Measurements from ENCODE around the gene UCP3.

GRCh38 chr11:73997120-73997770, 11.6 kb downstream of the UCP3 start:
- TF ChIP-seq POLR2A (IDR thresholded peaks at IDR 0.05; ENCODE audit: borderline replicate concordance, extremely low read depth, insufficient read depth, insufficient read length) = no peak
- TF ChIP-seq MAX (IDR thresholded peaks at IDR 0.05) = no peak
- TF ChIP-seq, protein P1, sequence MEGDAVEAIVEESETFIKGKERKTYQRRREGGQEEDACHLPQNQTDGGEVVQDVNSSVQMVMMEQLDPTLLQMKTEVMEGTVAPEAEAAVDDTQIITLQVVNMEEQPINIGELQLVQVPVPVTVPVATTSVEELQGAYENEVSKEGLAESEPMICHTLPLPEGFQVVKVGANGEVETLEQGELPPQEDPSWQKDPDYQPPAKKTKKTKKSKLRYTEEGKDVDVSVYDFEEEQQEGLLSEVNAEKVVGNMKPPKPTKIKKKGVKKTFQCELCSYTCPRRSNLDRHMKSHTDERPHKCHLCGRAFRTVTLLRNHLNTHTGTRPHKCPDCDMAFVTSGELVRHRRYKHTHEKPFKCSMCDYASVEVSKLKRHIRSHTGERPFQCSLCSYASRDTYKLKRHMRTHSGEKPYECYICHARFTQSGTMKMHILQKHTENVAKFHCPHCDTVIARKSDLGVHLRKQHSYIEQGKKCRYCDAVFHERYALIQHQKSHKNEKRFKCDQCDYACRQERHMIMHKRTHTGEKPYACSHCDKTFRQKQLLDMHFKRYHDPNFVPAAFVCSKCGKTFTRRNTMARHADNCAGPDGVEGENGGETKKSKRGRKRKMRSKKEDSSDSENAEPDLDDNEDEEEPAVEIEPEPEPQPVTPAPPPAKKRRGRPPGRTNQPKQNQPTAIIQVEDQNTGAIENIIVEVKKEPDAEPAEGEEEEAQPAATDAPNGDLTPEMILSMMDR (IDR thresholded peaks at IDR 0.05 in 2 of 3, conservative IDR thresholded peaks at IDR 0.05 in 1 of 3; ENCODE audit: borderline replicate concordance in 1 of 3, insufficient read depth in 1 of 3, low read depth in 2 of 3, low read length in 2 of 3) = no peak
- no peak for TF ChIP-seq EZH2phosphoT487 (IDR thresholded peaks at IDR 0.05; ENCODE audit: borderline replicate concordance)
- TF ChIP-seq EGR1 (IDR thresholded peaks at IDR 0.05; ENCODE audit: low read depth) = no peak
- no peak for TF ChIP-seq ZFX (IDR thresholded peaks at IDR 0.05)
- no peak for TF ChIP-seq EZH2 (IDR thresholded peaks at IDR 0.05)
- TF ChIP-seq, protein P2, sequence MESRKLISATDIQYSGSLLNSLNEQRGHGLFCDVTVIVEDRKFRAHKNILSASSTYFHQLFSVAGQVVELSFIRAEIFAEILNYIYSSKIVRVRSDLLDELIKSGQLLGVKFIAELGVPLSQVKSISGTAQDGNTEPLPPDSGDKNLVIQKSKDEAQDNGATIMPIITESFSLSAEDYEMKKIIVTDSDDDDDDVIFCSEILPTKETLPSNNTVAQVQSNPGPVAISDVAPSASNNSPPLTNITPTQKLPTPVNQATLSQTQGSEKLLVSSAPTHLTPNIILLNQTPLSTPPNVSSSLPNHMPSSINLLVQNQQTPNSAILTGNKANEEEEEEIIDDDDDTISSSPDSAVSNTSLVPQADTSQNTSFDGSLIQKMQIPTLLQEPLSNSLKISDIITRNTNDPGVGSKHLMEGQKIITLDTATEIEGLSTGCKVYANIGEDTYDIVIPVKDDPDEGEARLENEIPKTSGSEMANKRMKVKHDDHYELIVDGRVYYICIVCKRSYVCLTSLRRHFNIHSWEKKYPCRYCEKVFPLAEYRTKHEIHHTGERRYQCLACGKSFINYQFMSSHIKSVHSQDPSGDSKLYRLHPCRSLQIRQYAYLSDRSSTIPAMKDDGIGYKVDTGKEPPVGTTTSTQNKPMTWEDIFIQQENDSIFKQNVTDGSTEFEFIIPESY (IDR thresholded peaks at IDR 0.05; ENCODE audit: extremely low read depth, insufficient replicate concordance, low read length) = no peak
- no peak for TF ChIP-seq CEBPB (IDR thresholded peaks at IDR 0.05; ENCODE audit: low read depth)
- TF ChIP-seq SP1 (IDR thresholded peaks at IDR 0.05; ENCODE audit: low read depth) = no peak
- no peak for TF ChIP-seq ZNF274 (IDR thresholded peaks at IDR 0.05; ENCODE audit: low read depth, low read length)
- no peak for TF ChIP-seq POLR2AphosphoS5 (IDR thresholded peaks at IDR 0.05; ENCODE audit: low read depth, low read length)
- TF ChIP-seq, protein P3, sequence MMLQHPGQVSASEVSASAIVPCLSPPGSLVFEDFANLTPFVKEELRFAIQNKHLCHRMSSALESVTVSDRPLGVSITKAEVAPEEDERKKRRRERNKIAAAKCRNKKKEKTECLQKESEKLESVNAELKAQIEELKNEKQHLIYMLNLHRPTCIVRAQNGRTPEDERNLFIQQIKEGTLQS (IDR thresholded peaks at IDR 0.05) = no peak
- no peak for TF ChIP-seq JUND (IDR thresholded peaks at IDR 0.05)

All from HCT116 (cell line).